GM18526 (cell line): Measurements from ENCODE around the gene DYNC1I1.

Experiments used
- POLR2A ChIP-seq: IDR thresholded peaks from 3 replicates; pipeline ENCODE4 v1.6.1; 2011; ENCODE audit not compliant: insufficient read length; ENCODE audit errors: extremely low read depth

The DYNC1I1 gene

GRCh38 chr7:96084881-96085553, 312.7 kb downstream of the DYNC1I1 start:
- no peak for TF ChIP-seq POLR2A

- no peak for TF ChIP-seq POLR2A
Observed at GRCh38 chr7:96085953-96086352, 313.6 kb downstream of the DYNC1I1 start.

DNA sequence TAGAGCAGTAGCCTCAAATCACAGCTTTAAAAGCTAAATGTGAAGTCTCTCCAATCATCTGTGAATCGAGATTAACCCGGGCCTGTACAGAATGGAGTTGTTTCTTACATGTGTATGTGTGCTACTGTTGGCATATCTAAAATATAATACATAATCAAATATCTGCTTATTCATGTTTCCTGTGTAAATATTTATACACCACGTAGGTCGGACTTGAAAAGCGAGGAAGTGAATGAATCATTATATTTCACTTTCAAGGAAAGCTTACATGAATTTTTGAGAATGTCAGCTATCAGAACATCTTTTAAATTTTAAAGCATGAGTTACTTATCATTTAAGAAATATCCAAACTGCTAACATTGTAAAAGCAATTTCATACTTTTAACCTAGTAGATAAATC, 316.2 kb downstream of the DYNC1I1 start:
- no peak for TF ChIP-seq POLR2A

DNA sequence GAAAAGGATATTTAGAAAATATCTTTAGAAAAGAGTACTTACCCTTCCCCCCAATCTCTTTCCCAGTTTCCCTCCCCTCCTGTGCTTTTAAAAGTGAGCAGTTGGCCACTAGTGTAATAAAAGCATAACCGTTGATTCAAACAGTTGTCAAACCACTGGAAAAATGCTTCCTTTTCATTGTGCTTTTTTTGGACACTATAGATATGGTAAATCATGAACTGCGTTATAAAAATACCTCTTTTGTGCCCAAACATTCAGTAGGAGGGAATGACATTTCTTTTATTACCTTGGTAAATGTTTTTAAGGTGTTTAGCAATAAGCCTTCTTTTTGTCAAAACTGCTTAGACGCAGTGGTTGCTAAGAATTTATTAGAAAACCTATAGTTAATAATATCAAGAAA, 317.2 kb downstream of the DYNC1I1 start:
- TF ChIP-seq POLR2A: no peak

GRCh38 chr7:96090756-96091155, 318.4 kb downstream of the DYNC1I1 start:
- TF ChIP-seq POLR2A: no peak

- TF ChIP-seq POLR2A: no peak
Observed at GRCh38 chr7:96093435-96093834, 321.1 kb downstream of the DYNC1I1 start.

DNA sequence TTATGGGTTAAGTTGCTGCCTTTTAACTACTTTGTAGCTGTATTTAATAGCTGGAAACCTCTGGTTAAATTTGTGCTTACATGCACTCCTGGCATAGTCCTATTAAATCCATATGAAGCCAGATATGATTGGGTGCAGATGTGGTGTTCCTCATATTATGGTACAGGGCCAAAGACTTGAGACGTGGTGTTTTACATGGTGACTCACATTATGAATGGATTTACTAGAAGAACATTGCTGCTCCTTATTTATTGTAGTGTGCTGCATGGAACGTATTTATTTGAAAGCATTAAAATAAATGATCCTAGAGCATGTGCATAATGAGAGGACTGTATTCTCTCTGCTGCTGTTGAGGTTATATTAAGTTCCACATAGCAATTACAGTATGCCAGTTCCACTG, 325.5 kb downstream of the DYNC1I1 start:
- no peak for TF ChIP-seq POLR2A

- TF ChIP-seq POLR2A: no peak
Observed at GRCh38 chr7:96100737-96101136, 328.4 kb downstream of the DYNC1I1 start.

DNA sequence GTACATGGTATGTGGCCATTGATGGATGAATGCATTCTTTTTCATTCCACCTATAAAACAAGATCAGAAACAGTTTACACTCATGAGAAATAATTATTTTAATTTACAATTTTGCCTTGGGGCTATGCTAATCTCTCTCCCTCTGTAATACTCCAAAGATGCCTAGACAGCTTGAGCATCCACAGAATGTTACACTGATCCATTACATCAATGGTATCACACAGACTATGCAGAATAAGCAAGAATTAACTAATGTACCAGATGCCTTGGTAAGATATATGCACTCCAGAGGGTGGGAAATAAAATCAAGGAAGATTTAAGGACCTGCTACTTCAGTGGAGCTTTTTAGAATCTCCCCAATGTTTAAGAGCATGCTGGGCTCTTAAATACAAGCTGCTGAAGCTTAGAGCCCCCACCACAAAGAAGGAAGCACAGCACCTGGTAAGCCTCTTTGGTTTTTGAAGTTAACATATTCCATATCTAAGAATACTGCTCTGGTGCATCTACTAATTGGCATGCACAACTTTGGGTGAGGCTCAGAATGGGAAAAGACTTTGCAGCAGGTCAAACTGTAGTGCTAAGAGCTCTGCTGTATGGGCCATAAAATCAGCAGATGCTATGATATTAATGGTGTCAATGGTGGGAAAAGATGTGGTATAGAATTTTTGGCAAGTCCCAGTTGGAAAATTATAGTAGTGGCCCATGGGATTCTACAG, 329.9 kb downstream of the DYNC1I1 start:
- no peak for TF ChIP-seq POLR2A

- TF ChIP-seq POLR2A: no peak
Observed at GRCh38 chr7:96104984-96105383, 332.6 kb downstream of the DYNC1I1 start.

GRCh38 chr7:96111405-96111804, 339.1 kb downstream of the DYNC1I1 start:
- TF ChIP-seq POLR2A: no peak

- TF ChIP-seq POLR2A: no peak
Observed at GRCh38 chr7:96114190-96114589, 341.8 kb downstream of the DYNC1I1 start.

- TF ChIP-seq POLR2A: no peak
Observed at GRCh38 chr7:96116173-96116572, 343.8 kb downstream of the DYNC1I1 start.

- no peak for TF ChIP-seq POLR2A
Observed at GRCh38 chr7:96118449-96119001, 346.2 kb downstream of the DYNC1I1 start.

DNA sequence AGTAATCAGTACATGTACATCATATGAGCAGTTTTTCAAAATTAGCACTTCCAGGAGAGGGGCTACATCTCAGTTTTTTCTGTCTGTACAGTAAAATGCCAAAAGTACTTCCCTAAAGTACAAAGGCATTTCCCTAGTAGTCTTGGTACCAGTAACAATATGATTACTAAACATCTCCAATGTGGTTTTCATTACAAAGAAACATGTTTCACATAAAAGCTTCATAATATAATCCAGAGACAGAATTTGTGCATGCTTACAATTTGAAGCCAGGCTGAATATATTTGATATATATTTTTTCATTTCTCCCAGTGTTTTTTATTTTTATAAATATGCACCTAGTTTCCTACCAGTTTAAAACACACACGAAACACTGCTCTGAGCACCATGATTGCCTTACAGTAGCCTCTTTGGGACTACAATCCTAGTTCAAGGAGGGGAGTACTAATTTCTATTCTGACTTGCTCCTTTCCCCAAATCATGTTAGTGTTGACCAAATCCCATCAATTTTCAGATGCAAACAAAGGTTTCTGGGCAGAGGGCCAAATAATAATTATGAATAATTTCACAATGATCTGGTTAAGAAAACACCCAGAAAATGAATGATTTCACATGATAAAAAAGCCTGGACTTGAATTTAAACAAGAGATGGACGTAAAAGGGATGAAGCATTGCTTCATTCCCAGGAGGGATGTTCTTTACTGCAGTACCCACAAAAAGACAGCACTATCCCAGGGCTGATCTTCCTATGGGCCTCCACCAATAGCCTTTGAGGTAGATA, 348.3 kb downstream of the DYNC1I1 start:
- TF ChIP-seq POLR2A: no peak

- no peak for TF ChIP-seq POLR2A
Observed at GRCh38 chr7:96121752-96122151, 349.4 kb downstream of the DYNC1I1 start.
